GM21515 (cell line): ENCODE results near the gene CPB2.

Source experiments
- ATAC-seq: cut with Tn5 transposase; IDR thresholded peaks from one replicate; pipeline ENCODE4 v1.9.1; 2021; ENCODE audit not compliant: unreplicated experiment

Gene CPB2

GRCh38 chr13:46127358-46128023, 22.7 kb upstream of the CPB2 start:
- ATAC-seq, result no peak

DNA sequence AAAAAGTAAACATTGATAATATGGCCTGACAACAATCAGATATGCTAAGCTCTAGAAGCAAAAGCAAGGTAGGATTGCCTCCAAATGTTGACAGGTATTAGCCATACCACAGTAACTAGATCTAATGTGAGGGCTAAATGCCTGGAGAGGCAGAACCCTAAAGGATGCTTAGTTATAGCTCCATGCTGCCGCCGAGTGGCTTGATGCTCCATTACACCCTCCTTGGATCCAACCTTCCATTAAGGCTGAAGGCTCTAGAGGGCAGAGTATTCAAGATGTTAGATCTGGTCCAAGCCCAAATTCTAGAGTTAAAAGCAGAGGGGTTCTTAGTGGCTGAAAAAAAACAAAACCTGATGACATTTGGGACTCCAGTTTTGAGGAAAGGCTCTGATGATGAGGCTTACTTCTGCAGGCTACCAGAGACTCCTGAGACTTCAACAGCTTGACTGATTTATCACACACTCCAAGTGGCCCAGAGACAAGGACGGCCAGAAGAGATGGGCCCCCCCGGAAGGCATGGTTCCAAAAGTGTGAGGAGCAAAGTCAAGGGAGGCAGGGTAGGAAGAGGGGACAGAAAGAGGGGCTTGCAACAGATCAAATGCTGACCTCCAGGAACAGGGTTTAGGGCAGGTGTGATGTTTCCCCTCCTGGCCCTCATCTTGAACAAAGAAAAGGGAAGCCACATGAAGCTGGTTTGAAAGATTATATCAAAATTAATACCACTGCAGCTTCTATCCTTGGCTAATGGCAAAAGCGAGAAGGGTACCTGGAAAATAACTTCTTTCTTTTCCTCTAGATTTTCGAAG, 21.9 kb upstream of the CPB2 start:
- ATAC-seq, result no peak

DNA sequence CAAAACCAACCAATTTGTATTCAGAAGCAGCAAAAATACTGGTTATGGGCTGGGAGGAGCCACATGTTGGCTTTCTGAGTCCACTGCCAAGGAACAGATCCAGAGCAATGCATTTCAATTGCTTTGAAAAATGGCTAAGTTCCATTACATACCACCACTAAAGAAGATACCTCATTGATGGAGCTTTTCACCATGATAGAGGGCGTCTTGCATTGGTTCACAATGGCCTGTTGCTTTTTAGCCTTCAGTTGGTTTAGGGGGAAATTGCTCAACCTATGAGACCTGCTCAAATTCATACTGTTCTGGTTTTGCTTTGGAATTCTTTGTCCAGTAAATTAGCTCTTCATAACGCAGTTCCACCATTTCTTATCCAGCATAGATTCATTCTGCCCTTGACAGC, 21.2 kb upstream of the CPB2 start:
- ATAC-seq, result no peak

GRCh38 chr13:46124967-46125933, 20.4 kb upstream of the CPB2 start:
- no peak for ATAC-seq

DNA sequence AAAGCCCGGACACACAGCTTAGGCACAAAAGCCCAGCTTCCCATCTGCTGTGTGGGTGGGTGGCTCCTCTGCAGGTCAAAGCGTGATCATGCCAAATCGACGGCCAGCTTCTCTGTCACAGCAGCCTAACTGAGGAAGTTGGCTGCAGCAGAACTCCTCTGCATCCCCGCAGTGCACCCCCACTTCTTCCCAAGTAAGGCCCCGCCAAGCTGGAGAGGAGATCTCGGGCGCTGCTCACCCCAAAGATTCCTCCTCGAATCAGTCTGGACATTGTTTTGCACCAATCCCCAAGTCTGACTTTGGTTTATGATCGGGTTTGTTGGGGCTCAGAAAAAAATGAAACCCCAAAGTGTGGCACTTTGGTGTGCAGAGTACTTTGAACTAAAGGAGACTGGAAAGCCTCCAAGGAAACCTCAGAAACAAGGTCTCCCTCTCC, 19.7 kb upstream of the CPB2 start:
- no peak for ATAC-seq

GRCh38 chr13:46122304-46122703, 17.5 kb upstream of the CPB2 start:
- ATAC-seq, result no peak

DNA sequence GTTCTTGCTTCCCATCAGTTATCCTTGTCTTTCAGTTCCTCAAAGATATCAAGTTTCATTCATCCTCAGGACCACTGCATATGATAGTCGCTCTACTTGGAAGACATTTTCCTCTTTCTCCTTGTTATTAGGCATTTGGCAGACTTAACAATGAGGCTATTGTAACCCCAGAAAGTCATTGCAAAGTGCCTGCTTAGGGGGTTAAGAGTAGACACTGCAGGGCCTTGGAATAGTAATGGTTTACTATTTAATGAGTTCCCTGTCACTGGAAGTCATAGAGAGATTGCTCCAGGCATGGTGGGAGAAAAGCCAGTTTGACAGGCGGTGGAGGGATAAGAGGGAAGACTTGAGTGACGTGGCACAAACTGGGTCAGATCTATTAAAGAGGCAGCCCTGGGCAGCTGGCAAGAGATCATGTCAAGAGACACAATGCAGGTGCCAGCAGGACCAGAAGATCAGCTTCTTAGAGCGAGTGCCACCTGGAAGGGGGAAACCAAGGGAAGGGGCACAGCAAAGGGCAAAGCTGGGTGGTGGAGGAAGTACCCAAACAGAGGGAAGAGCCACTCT, 16.8 kb upstream of the CPB2 start:
- ATAC-seq, result no peak

DNA sequence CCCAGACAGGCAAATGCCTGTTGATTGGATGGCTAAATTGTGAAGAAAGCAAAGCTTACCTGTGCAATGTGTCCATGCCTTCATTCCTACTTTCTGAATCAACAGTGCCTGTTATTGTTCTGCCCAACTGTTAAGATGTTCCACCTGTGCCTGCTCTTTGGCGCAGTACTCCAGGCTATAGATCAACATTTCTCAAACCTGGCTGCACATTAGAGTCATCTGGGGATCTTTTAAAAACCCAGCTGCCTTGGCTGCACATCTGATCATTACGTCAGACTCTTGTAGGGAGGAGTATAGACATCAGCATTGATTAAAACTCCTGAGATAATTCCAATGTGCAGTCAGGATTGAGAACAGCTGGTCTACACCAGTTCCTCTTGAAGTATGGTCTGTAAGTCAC, 16.2 kb upstream of the CPB2 start:
- ATAC-seq, result no peak

DNA sequence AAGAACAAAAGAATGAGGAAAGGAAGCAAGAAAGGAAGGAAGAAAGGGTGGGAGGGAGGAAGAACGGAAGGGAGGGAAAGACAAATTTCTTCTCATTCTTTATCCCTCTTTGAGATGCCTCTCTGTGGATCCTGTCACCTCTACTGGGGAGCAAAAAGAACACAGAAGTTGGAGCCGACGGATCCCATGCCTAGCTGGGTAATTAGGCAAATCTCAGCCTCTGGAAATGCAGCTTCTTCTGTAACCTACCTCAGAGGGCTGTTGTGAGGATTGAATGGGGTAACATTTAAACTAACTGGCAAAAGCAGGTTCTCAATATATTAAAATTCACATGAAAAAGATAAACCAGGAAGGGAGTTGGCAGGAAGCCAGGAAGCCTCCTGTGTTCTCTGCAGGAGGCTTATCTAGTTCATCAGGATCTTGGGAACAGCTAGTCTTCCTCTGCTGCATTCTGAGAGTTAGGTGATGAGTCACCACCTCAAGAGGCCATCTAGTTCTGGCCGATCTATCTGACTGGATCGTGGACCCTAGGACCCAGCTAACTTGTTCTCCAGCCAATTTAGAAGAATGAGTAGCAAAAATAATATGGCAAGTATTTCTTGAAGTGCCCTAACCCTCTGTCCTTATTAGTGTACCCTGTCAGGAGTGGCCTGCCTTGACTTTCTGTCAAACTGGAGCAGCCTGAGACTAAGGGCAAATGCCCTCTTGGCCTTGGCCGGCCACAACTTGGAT, 15.2 kb upstream of the CPB2 start:
- no peak for ATAC-seq

GRCh38 chr13:46116653-46117502, 12.0 kb upstream of the CPB2 start:
- ATAC-seq, result no peak

- ATAC-seq, result no peak
These were observed 9.8 kb upstream of the CPB2 start for GRCh38 chr13:46114613-46115012.

- ATAC-seq, result no peak
These were observed 8.8 kb upstream of the CPB2 start for GRCh38 chr13:46113596-46113995.

GRCh38 chr13:46111151-46111550, 6.3 kb upstream of the CPB2 start:
- no peak for ATAC-seq

DNA sequence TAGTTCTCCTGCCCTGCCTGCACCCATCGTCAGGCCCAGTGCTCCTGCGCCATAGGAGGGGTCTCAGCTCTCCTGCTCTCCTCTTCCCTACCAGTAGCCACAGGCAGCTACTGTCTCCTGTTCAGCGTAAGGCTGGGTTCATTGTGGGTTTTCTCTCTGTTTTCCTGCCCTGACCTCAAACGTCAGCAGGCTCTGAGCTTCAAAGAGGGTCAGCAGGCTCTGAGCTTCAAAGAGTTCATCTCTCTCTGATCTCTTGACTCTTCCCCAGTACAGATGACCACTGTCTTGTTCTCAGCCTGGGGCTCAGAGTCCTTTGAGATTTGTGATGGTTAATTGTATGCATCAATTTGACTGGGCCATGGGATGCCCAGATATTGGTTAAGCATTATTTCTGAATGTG, 4.6 kb upstream of the CPB2 start:
- ATAC-seq, result no peak

- ATAC-seq, result no peak
These were observed 2.1 kb upstream of the CPB2 start for GRCh38 chr13:46106839-46107371.

GRCh38 chr13:46103037-46103436, 1.8 kb downstream of the CPB2 start:
- no peak for ATAC-seq

GRCh38 chr13:46102255-46102605, 2.6 kb downstream of the CPB2 start:
- no peak for ATAC-seq

DNA sequence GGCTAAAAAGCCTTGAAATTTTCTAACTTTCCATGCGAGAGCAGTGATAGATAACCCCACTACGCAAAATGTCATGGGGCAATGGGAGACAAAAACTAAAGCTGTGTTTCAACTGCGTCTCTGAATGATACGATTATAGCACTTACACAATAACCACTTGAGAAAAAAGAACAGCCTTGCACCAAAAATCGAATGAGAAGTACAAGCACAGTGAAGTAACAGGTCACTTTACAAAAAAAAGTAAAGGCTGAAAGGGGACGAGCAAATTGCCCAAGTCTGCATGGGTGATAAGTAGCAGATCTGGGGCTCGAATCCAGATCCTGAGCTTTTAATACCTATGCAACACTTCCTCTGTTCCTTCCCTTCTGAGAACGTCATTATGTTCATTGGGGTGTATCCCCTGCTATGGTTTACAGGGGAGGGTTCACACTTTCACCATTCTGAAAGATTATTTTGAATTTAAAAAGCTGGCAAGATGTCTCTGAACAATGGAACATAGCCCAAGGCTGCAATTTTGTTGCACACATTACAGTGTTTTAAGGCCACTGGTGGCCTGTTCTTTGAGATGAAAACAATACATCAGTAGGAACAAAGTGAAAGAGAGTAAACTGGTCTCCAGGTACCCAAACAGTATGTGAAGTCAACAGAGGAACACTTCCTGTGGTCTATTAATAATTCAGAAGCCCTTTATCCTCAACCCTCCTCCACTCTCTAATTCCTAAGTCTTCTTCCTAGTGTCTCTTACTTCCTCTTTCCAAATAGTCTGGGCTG, 3.2 kb downstream of the CPB2 start:
- no peak for ATAC-seq

DNA sequence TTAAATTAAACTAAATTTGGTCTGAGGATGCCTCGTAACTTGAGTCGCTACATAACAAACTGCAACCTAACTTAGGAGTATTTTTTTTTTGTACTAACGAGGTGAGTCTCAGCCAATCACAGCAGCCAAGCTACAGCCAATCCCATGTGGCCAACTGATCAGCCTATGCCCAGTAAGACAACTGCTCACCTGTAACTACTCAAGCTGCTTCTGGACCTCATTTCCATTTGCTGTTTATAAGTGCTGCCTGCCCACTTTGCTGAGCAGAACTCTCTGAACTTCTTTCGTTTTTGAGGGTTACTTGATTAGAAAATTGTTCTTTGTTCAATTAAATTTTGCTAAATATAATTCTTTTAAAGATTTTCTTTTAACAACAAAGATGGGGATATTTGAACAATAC, 3.8 kb downstream of the CPB2 start:
- ATAC-seq, result no peak
